Endothelial cell of hepatic sinusoid (primary cell): ENCODE results near the gene PLS3.

ENCODE experiments used
- in situ Hi-C: cut with HindIII; loops from 2 replicates; pipeline ENCODE4 v1.10.0; 2017; ENCODE audit warnings: low sequenced_read_pairs

PLS3 gene

DNA sequence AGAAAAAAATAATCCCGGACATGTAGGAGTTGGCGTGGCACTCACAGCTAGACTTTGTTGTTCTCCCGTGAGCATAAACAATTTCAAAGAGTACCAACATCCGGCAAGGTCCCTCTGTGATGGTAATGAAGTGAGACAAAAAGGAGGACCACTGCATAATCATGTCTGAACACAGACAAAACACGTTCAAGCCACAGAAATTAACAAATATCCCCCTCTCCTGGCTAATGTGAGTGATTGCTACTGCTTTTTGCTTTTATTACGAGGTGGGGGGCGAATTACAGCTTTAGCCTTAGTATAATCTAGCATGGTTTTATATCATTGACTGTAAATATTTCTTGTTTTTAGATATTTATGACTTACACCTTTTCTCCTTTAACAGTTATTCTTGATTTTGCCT, 118.5 kb downstream of the PLS3 start:
- in situ Hi-C loops, result no loop called here

DNA sequence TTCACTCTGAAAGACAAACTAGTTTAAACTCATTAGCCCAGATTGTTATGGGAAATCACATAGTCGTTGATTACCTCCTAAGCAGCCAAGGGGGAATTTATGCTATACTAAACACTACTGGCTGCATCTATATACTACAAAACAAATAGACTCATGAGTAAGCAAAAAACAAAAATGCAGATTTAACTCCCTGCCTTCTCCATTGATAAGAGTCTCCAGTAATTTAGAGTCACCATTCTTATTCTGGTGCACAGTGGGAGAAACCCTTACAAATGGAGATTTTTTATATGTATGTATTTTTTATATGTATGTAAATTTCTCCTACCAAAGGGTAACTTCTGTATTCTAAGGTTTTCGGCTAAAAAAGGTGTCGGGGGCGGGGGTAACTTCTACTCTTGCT, 126.6 kb downstream of the PLS3 start:
- in situ Hi-C loops, result loop anchor here (5.0 kb wide), 1 partner anchor 35 kb away; no protein-coding TSS in a partner anchor

DNA sequence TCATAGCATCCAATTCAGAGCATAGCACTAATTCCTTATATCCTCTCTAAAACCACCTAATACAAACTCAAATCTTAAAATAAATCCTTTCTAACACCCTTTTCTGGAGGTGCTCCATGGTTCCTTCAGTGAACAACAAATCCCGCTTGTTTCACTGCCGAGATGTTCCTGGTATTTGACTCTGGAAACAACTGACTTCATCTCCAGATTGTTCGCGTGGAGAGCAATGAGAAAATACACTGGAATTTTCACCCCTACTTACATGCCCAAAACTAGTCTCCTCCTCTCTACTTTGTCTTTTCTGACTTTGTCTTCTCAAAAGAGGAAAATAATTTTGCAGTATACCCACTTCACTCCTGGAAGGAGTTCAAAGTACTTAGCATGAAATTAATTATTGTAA, 129.0 kb downstream of the PLS3 start:
- in situ Hi-C loops, result loop anchor here (5.0 kb wide), 1 partner anchor 38 kb away; no protein-coding TSS in a partner anchor

DNA sequence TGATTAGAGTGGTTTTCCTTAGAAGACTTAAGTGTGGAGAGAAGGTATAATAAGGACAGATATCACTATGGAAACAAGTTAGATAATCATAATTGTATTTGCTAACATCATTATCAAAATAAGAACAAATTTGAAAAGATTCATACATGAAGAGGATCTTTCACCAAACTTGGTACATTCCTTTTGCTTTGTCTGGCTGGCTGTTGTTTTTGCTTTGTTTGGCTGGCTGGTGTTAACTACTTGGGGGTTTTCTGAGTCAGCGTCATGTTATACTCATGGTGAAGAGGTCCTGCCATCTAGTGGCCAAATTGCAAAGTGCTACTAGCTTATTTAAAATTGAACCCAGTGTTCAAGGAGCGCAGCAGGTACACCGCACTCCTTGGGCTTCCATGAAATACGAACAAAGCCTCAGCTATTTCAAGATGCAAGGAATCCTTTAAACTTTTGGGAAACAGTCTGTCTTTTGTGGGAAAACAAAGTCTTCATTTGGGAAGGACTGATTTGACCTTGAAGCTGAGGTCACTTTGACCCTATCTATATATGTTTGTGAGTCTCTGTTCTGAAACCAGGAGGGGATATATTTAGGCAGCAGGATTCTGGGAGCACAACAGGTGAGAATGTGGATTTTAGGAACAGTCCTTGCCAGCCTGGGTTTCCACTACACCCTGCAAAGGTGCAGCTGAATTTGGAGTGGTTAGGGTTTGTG, 129.7 kb downstream of the PLS3 start:
- in situ Hi-C loops, result no loop called here

DNA sequence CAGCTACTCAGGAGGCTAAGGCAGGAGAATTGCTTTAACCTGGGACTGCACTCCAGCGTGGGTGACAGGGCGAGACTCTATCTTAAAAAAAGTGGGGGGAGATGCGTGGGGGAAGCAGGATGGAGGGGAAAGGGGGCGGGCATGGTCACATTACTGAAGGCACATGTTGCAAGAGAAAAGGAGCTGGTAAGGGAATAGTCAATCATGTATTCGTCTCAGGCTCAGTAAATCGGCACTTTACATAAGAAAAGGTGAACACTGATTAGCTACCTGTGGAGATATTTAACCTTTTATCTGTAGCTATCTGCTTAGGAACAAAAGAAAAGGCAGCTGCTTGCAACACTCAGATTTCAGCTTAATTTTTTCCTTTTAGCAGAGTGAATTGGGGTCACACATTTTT, 132.5 kb downstream of the PLS3 start:
- in situ Hi-C loops, result no loop called here

DNA sequence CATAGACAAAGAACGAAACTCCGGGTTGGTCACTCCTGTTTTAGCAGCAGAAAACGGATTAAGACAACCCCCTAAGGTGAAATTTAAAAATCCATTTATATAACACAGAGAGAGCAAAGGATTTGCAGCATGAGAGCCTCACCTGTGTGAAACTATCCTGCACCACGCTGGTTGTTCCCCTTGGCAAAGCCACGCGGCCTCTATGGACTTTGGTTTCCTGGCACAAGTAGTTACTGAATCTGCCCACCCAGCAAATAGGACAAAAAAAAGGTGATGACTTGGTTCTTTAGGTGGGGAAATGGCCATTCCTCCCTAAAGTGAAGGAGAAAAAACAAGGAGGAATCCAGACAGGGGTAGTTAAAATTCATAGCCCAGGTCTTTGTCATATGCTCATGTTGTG, 133.1 kb downstream of the PLS3 start:
- in situ Hi-C loops, result no loop called here

DNA sequence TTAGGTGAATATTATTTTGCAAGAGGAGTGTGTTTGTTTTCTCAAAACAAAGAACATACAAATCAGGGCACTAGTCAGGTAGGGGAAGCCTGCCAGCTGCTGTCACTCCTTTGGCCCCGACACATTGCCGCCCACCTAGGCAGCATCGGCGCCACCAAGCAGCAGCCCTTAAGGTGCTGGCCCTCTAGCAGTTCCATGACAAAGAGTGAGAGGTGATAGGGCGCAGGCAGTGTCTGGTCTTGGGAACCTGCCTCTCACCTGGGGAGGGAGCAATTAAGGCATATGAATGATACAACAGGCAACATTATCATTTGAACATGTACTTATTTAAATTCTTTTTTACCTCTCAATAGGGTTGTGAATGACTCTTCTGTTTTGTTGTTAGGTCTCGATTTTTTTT, 135.1 kb downstream of the PLS3 start:
- in situ Hi-C loops, result no loop called here

DNA sequence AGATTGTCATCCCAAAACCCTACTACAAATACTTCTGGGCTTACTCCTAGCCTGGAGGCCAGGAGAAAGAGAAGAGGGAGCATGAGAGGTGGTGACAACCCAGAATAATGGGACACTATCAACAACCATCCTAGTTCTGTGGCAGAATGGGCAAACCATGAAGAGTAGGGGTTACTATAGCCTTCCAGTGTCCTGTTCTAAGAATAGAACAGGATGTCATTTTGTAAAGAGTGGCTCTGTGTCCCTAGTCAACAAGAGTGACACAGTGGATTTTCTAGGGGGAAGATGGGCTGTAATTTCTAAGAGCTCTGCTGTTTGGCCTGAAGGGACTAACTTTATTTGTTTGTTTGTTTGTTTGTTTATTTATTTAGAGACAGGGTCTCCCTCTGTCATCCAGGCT, 136.0 kb downstream of the PLS3 start:
- in situ Hi-C loops, result no loop called here

DNA sequence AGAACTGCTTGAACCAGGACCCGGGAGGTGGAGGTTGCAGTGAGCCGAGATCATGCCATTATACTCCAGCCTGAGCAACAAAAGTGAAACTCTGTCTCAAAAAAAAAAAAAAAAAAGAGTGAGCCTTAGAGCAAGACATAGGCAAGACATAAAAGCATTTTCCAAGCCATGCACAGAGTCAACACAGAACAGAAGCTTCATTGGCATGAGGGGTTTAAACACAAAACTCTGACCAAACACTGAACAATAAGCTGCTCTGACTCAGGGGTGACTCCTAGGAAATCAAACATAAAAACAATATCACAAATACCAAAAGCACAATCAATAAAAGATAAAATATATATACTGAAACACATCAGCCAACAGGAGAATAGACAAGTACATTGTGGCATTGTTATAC, 136.8 kb downstream of the PLS3 start:
- in situ Hi-C loops, result no loop called here
